Suprapubic skin (tissue), 3 donors: ENCODE measurements around the gene CCDC106.

Experiments
- POLR2A ChIP-seq, 2 donors: fragments of 450-650 bp; IDR thresholded peaks; one replicate each; pipeline ENCODE4 v1.6.1; 2017; ENCODE audit warnings: antibody characterized with exemption in 2 of 2, mild to moderate bottlenecking in 2 of 2, moderate library complexity in 2 of 2
- TF ChIP-seq, protein P1 (sequence below), 2 donors: fragments of 200-600 bp in 1 of 2; fragments of 450-650 bp in 1 of 2; sonication (generic) in 1 of 2; IDR thresholded peaks; one replicate each; pipeline ENCODE4 v1.5.1; 2016 to 2019; ENCODE audit warnings: antibody characterized with exemption in 2 of 2, mild to moderate bottlenecking in 1 of 2, moderate library complexity in 1 of 2

- TF ChIP-seq, protein P1, sequence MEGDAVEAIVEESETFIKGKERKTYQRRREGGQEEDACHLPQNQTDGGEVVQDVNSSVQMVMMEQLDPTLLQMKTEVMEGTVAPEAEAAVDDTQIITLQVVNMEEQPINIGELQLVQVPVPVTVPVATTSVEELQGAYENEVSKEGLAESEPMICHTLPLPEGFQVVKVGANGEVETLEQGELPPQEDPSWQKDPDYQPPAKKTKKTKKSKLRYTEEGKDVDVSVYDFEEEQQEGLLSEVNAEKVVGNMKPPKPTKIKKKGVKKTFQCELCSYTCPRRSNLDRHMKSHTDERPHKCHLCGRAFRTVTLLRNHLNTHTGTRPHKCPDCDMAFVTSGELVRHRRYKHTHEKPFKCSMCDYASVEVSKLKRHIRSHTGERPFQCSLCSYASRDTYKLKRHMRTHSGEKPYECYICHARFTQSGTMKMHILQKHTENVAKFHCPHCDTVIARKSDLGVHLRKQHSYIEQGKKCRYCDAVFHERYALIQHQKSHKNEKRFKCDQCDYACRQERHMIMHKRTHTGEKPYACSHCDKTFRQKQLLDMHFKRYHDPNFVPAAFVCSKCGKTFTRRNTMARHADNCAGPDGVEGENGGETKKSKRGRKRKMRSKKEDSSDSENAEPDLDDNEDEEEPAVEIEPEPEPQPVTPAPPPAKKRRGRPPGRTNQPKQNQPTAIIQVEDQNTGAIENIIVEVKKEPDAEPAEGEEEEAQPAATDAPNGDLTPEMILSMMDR (IDR thresholded peaks at IDR 0.05): no peak
- TF ChIP-seq POLR2A (IDR thresholded peaks at IDR 0.05): no peak
Measured at GRCh38 chr19:55698256-55698655, 50.2 kb downstream of the CCDC106 start.
